NCI-H2196 treated with DMSO at 0.1 percent for 48 hours (cell line): ENCODE results near the gene TK1.
"Not testable (repeated sequence)": the region's sequence is repeated elsewhere in the genome, so short reads cannot be mapped to it uniquely, and the experiment has no call there.

Source experiments
- DNase-seq: peaks from one replicate; lab custom pipeline; 2025; ENCODE audit not compliant: unreplicated experiment; lab: John Stamatoyannopoulos, UW

Gene TK1, protein sequence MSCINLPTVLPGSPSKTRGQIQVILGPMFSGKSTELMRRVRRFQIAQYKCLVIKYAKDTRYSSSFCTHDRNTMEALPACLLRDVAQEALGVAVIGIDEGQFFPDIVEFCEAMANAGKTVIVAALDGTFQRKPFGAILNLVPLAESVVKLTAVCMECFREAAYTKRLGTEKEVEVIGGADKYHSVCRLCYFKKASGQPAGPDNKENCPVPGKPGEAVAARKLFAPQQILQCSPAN

DNA sequence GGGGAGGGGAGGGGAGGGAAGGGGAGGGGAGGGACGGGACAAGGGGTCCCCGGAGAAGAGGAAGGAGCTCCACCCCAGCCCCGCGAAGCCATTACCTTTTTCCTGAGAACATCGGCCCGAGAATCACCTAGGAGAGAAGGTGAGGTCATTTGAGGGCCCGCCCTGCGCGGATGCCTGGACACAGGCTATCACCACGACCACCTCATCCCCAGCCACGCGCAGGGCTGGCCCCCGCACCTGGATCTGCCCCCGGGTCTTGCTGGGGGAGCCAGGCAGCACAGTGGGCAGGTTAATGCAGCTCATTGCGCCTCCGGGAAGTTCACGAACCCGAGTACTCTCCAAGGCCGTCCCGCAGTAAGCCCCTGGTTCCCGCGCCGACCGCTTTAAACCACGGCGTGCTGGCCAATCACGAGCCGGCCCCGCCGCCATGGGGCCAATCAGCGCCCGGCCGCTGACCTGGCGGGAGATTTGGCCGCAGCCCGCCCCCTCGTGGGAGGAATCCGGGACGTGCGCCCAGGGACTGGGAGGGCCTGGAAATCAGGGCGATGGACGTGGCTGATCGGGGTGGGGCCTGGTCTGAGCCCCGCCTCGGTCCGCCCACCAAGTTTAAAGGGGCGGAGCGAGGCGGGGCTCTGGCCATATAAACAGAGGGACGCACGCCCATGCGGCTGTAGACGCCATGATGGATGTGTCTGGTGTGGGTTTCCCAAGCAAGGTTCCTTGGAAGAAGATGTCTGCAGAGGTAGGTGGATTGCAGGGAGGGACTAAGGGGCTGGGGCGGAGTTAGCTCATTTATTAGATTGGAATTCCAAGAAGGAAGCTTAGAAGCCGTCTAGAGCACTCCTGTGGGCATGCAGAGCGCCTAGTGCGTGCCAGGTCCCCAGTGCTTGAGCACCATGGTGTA lies at the start of gene TK1, which contains the start of gene AFMID:
TSS of gene TK1 (minus strand) at position 361 of the 904 bp plus-strand sequence. CDS start at position 303, 58 bp downstream.
TSS of gene AFMID (plus strand) at position 671 of the 904 bp plus-strand sequence. CDS start at position 680, 9 bp downstream.
- DNase-seq = peak; percentile 97

DNA sequence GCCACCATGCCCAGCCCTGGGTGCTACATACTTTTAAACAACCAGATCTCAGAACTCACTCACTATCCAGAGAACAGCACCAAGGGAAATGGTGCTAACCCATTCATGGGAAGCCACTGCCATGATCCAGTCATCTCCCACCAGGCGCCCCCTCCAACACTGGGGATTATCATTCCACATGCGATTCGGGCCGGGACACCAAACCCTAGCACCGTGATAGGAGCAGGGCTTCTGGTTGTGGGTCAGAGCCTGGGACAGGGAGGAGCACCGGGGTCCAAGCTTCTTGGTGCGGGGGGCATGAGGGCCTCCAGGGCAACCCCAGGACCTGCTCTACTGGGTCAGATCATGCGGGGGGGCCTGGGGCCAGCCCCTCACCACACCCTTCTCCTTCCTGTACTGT lies 49.0 kb upstream of the TK1 start:
- DNase-seq = no peak

DNA sequence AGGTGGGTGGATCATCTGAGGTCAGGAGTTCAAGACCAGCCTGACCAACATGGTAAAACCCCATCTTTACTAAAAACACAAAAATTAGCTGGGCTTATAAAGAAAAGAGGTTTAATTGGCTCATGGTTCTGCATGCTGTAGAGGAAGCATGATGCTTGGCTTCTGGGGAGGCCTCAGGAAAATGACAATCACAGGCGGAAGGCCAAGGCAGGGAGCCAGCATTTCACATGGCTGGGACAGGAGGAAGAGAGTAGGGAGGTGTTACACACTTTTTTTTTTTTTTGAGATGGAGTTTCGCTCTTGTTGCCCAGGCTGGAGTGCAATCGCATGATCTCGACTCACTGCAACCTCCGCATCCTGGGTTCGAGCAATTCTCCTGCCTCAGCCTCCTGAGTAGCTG lies 48.2 kb upstream of the TK1 start:
- not testable (repeated sequence) for DNase-seq

DNA sequence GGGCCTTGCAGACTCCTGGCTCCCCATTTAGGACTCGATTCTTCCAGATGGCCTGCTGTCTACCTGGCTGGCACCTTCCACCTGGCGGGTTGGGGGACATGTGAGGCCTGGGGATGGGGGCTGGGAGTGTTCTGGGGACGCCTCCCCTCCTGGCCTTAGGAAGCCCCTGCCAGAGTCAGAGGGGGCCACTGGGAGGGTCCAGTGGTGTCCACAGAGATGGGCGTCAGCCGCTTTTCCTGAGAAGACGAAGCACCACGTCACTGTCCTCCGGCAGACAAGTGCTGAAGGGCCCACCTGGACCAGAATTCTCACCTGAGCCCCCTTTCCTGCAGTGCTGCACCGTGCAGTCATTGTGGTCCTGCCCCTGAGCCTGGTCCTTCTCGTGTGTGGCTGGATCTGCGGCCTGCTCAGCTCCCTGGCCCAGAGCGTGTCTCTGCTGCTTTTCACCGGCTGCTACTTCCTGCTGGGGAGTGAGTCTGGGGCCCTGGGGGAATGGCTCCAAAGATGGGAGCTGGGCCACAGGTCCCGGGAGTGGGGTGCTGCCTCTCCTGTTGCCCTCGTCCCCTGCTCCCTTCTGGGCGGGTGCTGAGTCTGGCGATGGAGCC lies 47.5 kb upstream of the TK1 start:
- DNase-seq = no peak

DNA sequence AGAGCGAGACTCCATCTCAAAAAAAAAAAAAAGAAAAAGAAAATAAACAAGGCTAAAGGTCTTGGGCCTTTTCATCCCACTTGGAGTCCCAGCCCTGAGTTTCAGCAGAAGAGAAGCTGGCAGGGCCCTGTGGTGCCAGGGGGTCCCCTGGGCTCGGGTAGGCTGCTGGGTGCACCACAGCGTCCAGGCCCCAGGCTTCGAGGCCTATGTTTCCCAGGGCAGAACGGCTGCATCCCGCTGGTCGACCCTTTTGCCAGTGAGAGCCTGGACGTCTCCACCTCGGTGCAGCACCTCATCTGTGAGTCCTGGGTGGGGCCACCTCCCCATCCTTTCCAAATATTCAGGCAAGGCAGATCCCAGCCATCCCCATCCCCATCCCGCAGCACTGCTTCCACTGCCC lies 46.8 kb upstream of the TK1 start:
- DNase-seq = no peak

DNA sequence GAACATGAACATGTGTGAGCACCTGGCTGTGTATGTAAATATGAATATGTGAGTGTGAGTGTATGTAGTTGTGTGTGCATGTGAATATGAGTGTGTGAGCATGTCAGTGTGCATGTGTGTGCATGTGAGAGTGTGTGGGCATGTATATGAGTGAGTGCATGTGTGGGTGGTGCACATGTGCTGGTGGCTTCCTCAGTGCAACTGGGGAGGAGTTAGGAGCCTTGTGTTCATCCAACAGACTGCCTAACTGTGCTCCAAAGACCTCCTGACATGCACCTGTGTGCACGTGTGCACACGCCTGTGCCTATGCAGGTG lies 46.0 kb upstream of the TK1 start:
- no peak for DNase-seq

DNA sequence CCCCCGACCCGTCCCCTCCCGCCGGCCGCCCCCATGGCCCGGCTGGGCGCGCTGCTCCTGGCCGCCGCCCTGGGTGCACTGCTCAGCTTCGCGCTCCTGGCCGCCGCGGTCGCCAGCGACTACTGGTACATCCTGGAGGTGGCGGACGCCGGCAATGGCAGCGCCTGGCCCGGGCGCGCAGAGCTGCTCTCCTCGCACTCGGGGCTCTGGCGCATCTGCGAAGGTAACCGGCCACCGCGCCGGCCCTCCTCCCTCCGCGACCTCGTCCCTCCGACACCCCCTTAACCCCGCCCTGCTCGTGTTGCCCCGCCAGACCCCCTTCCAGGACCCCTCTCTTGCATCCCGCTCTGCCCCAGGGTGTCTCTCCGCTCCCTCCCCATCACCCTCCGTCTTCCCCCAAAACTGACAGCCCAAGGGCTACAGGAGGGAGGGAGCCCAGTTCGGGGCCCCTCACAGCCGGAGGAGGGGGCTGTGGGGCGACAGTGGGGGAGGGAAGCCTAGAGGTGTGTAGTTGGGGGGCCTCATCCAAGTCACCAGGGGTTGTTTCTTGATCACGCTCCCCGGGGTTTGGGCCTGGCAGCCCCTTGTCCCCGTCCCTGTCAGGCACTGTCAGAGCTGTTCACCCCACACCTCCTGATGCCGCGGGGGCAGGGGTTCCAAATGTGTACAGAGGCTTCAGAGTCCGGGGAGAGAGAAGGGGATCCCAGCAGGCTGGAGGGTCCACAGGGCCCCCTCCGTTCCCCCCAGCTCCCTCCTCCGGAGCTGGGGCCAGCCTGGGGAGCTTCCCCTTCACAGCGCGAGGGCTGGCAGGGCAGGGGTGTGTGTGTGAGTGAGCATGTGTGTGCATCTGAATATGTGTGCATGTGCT lies 45.4 kb upstream of the TK1 start:
- DNase-seq = no peak

DNA sequence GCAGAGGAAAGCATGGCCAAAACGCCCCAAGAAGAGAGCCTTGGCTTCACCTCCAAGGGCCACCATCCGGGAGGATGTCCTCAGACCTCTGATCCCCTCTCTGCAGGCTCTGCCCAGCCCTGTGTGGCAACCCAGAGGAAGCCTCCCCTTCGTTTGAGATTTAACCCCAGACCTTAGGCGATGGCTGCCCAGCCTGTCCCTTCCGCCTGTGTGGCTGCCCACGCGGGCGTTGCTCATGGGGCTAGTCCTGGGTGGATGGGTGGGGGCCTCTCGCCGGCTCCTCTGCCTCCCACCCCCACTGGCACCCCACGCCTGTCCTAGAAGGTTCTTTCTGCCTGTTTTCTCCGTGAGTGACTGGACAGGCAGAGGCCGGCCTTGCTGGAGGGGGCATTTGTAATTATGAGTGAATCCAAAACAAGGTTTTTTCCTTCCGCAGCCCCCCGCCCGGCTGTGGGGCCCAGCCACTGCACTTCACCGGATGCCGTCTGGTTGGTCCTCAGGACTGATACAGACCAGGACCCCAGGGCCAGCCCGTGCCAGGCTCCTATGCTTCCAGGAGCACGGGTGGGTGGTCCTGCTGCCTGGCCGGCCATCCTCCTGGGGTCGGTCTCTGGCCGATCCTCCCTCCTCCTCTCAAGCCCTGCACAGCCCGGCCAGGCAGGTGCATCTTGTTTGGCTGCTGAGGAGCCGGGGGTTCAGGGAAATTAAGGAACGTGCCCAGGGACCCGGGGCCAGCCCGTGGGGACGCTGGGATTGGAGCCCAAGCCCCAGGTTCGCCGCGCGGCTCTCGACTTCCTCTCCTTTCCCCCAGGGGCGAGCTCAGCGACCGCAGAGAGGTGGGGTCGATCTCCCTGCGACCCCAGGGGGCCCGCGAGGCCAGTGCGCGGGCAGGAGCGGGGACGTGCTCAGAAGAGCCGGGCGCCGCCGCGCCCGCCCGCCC lies 44.4 kb upstream of the TK1 start, which contains the start of gene TMEM235:
TSS of gene TMEM235 (plus strand) at position 636 of the 940 bp plus-strand sequence. CDS start 393 bp downstream, outside the sequence.
- DNase-seq = no peak

DNA sequence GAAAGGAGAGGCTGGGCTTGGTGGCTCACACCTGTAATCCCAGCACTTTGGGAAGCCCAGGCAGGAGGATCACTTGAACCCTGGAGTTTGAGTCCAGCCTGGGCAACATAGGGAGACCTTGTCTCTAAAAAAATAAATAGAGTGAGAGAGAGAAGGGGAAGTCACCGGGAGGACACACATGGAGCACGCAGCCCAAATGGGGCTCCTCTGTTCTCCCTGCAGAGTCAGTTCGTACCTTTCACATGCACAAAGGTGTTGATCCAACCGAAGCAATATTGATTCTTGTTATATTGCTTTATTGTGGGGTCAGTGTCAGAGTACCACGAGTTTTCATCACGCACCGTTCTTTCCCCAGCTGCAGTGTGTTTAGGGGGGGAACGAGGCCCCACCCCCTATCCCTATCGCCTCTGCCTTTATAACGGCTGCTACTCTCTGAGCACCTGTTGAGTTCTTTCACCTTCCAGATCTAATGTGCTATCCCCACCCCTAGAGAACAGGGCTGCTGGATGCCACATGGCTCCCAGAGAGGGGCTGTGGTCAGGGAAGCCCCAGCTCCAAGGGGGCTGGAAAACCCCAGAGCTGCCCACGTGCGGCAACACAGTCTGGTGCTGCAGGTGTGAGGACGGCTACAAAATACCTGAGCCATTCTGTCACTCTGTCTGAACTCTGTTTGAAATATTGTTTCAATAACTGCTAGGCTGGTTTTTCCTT lies 43.6 kb upstream of the TK1 start:
- DNase-seq = no peak

DNA sequence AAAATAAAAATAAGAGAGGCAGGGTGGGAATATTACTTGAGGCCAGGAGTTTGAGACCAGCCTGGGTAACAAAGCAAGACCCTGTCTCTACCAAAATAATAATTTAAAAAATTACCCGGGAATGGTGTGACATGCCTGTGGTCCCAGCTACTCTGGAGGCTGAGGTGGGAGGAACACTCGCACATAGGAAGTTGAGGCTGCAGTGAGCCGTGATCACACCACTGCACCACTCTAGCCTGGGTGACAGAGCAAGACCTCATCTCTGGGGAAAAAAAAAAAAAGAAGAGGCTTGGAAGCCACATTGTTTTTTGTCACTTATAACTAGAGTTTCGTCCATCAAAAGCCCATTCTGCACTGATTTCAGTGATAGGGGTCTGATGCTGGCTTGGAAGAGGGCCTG lies 41.3 kb upstream of the TK1 start:
- no peak for DNase-seq

DNA sequence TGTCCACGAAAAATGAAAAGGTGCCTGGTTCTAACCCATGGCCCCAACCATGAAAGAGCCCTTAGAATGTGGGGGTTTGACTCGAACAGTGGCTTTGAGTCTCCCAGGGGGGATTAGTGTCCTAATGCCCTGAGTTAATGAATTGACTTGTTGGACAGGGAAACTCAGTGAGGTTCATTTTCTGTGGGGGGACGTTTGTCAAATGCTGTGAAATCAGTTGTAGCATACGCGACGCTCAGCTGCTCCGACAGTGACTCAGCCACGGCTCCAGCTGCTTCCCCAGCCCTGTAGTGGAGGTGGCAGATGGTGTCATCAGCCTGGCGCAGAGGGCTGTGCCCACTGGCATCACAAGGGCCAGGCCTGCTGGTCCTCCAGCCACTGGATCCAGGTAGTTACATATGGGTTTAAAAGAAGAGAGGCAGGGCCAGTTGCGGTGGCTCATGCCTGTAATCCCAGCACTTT lies 40.6 kb upstream of the TK1 start:
- no peak for DNase-seq

DNA sequence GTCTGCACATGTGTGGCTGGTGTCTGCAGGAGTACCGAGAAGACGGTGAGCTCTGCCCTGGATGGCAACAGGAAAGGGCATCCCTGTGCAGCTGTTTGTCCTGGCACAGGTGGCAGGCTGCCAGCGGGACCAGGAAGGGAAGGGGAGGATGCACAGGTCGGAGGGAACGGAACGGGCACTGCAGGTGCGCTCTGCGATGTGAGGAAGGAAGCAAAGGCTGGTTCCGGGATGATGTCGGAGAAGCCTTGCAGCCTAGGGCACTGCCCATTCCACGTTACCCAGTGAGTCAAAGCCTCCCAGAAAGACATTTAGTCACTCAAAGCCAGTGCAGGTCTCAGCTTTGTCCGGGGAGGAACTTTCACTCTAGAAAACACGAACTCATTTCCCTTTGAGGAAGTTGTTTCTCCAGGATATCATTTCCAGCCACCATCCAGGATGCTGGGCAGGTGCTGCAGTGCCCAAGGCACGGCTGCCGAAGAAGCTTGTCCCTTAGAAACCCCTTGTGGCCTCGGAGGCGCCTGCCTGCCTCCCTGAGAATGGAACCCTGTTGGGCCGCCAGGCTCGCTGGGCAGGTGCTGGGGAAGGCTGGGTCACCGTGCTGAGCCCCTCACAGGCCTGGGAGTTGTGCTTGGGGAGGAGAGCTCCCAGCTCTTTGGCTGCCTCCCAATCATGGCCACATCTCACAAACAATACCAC lies 40.1 kb upstream of the TK1 start:
- no peak for DNase-seq

DNA sequence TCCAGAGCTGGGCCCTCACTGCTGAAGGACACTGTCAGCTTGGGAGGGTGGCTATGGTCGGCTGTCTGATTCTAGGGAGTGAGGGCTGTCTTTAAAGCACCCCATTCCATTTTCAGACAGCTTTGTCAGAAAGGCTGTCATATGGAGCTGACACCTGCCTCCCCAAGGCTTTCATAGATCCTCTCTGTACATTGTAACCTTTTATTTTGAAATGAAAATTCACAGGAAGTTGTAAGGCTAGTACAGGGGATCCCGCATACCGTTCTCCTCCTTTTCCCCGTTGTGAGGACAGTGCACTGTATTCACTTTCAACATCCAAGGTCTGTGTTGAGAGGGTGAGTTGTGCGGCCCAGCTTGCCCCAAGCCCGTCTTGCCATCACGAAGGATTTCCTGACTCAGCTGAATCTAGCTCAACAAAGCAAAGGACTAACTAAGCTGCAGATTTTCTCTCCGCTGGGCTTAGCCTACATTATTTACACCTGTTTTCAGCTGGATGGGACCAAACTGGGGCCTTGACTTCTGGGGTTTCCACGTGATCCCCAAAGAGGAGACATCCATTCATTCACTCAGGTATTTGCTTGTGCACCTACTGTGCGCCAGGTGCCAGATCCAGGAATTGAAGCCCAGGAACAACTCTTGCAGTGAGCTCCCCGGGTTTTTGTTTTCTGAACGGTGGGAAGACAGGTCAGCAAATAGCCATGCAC lies 39.4 kb upstream of the TK1 start:
- no peak for DNase-seq

DNA sequence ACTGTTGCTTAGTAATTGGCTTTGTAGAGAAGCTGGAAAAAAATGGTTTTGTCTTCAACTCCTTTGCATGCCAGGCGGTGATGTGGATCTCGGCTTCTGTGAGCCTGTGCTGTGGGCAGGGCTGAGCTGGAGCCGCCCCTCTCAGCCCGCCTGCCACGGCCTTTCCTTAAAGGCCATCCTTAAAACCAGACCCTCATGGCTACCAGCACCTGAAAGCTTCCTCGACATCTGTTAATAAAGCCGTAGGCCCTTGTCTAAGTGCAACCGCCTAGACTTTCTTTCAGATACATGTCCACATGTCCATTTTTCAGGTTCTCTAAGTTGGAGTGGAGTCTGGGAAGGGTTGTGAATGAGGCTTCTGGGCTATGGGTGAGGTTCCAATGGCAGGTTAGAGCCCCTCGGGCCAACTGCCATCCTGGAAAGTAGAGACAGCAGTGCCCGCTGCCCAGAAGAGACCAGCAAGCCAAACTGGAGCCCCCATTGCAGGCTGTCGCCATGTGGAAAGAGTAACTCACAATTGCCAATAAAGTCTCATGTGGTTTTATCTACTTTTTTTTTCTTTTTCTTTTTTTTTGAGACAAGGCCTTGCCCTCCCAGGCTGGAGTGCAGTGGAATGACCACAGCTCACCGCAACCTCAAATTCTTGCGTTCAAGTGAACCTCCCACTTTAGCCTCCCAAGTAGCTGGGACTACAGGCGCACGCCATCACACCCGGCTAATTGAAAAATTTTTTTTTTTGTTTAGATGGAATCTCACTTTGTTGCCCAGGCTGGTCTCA lies 38.4 kb upstream of the TK1 start:
- no peak for DNase-seq

DNA sequence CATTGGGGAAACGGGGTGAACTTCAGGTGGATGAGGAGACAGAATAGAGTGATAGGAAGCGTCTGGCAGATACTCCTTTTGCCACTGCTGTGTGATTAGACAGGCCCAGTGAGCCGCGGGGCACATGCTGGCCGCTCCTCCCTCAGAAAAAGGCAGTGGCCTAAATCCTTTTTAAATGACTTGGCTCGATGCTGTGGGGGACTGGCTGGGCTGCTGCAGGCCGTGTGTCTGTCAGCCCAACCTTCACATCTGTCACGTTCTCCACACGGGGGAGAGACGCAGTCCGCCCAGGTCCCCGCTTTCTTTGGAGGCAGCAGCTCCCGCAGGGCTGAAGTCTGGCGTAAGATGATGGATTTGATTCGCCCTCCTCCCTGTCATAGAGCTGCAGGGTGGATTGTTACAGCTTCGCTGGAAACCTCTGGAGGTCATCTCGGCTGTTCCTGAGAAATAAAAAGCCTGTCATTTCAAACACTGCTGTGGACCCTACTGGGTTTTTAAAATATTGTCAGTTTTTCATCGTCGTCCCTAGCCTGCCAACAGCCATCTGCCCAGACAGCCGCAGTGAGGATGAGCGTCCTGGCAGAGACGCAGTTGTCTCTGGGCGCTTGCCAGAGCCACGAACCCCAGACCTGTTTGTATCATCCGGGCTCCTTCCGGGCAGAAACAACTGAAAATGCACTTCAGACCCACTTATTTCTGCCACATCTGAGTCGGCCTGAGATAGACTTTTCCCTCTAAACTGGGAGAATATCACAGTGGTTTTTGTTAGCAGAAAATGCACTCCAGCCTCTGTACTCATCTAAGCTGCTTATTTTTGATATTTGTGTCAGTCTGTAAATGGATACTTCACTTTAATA lies 37.6 kb upstream of the TK1 start:
- DNase-seq = no peak

DNA sequence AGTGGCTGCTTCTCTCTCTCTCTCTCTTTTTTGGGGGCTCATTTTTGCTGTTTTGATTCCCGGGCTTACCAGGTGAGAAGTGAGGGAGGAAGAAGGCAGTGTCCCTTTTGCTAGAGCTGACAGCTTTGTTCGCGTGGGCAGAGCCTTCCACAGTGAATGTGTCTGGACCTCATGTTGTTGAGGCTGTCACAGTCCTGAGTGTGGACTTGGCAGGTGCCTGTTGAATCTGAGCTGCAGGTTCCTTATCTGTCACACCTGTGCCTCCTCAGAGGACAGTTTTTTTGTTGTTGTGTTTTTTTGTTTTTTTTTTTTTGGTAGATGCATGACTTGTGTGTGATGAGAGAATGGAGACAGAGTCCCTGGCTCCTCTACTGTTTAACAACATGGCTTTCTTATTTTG lies 36.9 kb upstream of the TK1 start:
- no peak for DNase-seq
